Measurements from ENCODE around the gene FGGY. TPM values are rescaled to one million over a fixed set of nuclear protein-coding genes. Genes with fewer than 3 reads are reported as not detected.
A peak's percentile ranks its signal among the peaks of the same experiment; 100 is the strongest.
"Not testable (repeated sequence)": the region's sequence is repeated elsewhere in the genome, so short reads cannot be mapped to it uniquely, and the experiment has no call there.

The FGGY gene
- total RNA-seq, 2 experiments from 2014 or later: 11.9 to 13.6 TPM

DNA sequence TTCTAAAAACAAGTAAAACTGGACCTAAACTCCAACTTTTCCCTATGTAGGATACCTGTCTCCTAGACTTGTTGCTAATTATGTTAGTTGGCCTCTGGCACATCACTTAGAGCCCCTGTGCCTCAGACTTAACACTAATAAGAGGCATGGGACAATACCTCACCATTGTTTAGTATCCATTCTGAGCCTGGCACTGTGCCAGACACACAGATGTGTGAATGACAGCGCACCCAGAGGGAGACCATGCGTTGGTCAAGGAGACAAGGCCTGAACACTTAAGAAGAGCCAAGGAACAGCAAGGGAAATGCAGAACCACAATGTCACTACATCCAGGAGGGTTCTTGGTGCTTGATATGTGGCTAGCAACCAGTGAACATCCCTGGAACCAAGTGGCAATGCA, 189.1 kb downstream of the FGGY start:
- intact Hi-C loops (cut with micrococcal nuclease): no loop called here
- ATAC-seq (no peak), DNase-seq (no peak)
- ChIA-PET CTCF (no interaction called here), POLR2A (no interaction called here)
- H3K9me3 Mint-ChIP-seq: no peaks in the 10 kb centered on the region
- H3K4me1 Mint-ChIP-seq (ENCODE audit: low read depth): no peaks in the 10 kb centered on the region
- no peaks in the 10 kb centered on the region for H3K36me3 Mint-ChIP-seq (ENCODE audit: low read depth)
- TF ChIP-seq, protein P1, sequence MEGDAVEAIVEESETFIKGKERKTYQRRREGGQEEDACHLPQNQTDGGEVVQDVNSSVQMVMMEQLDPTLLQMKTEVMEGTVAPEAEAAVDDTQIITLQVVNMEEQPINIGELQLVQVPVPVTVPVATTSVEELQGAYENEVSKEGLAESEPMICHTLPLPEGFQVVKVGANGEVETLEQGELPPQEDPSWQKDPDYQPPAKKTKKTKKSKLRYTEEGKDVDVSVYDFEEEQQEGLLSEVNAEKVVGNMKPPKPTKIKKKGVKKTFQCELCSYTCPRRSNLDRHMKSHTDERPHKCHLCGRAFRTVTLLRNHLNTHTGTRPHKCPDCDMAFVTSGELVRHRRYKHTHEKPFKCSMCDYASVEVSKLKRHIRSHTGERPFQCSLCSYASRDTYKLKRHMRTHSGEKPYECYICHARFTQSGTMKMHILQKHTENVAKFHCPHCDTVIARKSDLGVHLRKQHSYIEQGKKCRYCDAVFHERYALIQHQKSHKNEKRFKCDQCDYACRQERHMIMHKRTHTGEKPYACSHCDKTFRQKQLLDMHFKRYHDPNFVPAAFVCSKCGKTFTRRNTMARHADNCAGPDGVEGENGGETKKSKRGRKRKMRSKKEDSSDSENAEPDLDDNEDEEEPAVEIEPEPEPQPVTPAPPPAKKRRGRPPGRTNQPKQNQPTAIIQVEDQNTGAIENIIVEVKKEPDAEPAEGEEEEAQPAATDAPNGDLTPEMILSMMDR (IDR thresholded peaks at IDR 0.05): no peak
- H3K4me3 Mint-ChIP-seq: no peak overlapping the region
- H3K27ac Mint-ChIP-seq: no peak overlapping the region
- no peaks in the 10 kb centered on the region for H3K27me3 Mint-ChIP-seq

DNA sequence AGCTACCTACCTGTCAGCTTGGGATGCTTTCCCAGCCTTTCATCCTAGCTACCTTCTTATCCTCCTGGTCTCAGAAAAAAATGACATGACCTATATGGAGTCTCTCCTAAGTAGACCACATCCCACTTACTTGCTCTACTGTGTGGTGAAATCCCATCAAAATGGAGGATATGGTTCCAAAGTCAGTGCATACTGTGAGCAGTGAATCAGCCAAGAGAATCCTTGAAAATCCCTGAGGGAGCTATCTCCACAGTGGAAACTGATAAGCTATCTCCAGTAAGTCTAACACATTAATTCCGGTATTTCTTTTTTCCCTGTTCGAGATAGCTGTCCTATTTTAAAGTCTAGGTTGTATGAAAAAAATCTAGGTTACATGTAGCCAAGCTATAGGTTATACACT, 189.7 kb downstream of the FGGY start:
- Mint-ChIP-seq H3K36me3 (ENCODE audit: low read depth) (no peaks in the 10 kb centered on the region), H3K27ac (no peak overlapping the region), H3K9me3 (no peaks in the 10 kb centered on the region), H3K27me3 (no peaks in the 10 kb centered on the region), H3K4me3 (no peak overlapping the region), H3K4me1 (ENCODE audit: low read depth) (no peaks in the 10 kb centered on the region)
- POLR2A ChIA-PET: no interaction called here
- DNase-seq (no peak), ATAC-seq (no peak)
- TF ChIP-seq, protein P1 (IDR thresholded peaks at IDR 0.05): no peak
- CTCF ChIA-PET: no interaction called here
- intact Hi-C loops (cut with micrococcal nuclease): no loop called here

DNA sequence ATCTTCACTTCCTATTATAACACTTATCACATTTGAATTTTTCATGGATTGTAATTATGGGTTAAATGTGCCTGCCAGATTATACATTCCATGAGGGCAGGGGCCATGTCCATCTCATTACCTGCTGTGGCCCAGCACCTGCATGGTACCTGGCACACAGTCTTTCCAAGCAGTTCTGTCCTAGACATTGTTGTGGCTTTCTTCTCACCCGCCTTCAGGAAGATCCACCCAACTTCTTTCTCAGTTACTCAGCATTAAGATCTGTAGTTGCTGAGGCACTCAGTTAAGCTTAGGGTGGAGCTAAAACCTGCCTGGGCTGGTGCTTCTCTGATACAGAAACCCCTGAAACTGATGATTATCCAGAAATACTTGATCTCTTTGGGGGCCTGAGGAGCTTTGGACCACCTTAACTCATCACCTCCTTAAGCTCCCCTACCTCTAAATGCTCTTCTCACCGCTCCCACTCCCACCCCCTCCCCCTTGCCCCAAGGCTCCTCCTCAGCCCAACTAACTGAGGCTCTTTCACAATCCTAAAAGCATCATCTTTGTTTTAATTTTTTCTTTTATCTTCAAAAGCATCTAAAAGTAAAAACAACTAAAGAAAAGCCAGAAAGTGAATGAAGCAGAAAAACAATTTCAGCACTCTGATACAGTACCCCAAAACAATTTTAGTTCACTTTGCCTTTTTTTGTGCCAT, 190.6 kb downstream of the FGGY start:
- Mint-ChIP-seq H3K27ac (no peak overlapping the region), H3K9me3 (no peaks in the 10 kb centered on the region), H3K36me3 (ENCODE audit: low read depth) (no peaks in the 10 kb centered on the region), H3K27me3 (no peaks in the 10 kb centered on the region), H3K4me1 (ENCODE audit: low read depth) (no peaks in the 10 kb centered on the region), H3K4me3 (no peak overlapping the region)
- intact Hi-C loops (cut with micrococcal nuclease): no loop called here
- ATAC-seq (no peak), DNase-seq (no peak)
- CTCF ChIA-PET: no interaction called here
- TF ChIP-seq, protein P1 (IDR thresholded peaks at IDR 0.05): no peak
- POLR2A ChIA-PET: no interaction called here

DNA sequence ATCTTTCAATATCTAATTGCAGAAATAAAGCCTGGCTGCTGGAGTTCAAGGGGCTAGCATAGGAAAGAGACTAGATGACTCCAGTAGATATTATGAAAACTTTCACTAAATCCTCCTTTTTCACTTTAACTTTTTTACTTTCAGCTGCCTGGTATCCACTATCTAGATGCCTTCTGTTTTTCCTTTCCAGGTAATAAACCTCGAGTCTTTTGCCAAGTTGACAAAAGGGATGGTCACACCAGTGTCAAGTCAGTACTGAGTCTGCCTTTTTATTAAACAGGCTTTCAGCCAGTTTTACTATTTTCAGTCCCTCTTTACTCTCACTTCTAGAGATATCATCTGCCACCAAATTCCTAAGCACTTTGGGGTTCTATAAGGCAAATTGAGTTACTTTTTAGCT, 195.6 kb downstream of the FGGY start:
- Mint-ChIP-seq H3K4me1 (ENCODE audit: low read depth) (peaks cover 2% of the 10 kb centered on the region), H3K27me3 (no peaks in the 10 kb centered on the region), H3K27ac (no peak overlapping the region), H3K4me3 (no peak overlapping the region), H3K36me3 (ENCODE audit: low read depth) (peaks cover 8% of the 10 kb centered on the region), H3K9me3 (no peaks in the 10 kb centered on the region)
- TF ChIP-seq, protein P1 (IDR thresholded peaks at IDR 0.05): no peak
- intact Hi-C loops (cut with micrococcal nuclease): no loop called here
- CTCF ChIA-PET: no interaction called here
- DNase-seq: no peak
- POLR2A ChIA-PET: no interaction called here
- ATAC-seq: no peak

DNA sequence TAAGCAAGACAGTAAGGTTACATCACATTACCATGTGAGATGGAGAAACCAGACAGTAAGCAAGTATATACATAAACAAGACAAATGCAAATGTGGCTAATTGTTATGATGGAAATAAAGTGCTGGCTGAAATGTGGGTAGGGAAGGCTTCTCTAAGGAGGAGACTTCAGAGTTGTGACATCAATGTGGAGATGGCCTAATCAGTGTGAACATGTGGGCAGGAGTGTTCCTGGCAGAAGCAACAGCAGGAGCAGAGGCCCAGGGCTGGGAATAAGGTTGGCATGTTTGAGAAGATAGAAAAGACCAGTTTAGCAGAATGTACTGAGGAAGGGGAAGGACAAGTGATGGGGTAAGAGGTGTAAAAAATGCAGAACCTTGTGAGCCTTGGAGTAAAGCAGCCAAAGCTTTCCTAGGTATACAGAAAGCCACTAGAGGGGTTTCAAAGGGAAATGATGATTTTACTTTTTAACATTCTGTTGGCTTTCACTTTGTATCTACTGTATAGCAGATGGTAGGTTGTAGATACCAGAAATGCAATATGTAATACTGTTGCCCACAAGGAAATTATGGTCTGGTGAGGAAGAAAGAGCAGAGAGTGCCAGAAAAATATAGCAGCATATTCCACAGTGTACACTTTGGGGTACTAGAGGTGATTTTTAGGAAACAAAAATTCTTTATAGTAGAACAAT, 197.4 kb downstream of the FGGY start:
- Mint-ChIP-seq H3K27ac (no peak overlapping the region), H3K27me3 (no peaks in the 10 kb centered on the region), H3K9me3 (no peaks in the 10 kb centered on the region), H3K4me3 (no peak overlapping the region), H3K4me1 (ENCODE audit: low read depth) (peaks cover 2% of the 10 kb centered on the region), H3K36me3 (ENCODE audit: low read depth) (peaks cover 8% of the 10 kb centered on the region)
- ChIA-PET POLR2A (no interaction called here), CTCF (no interaction called here)
- intact Hi-C loops (cut with micrococcal nuclease): no loop called here
- TF ChIP-seq, protein P1 (IDR thresholded peaks at IDR 0.05): no peak
- no peak for DNase-seq
- ATAC-seq: peak; percentile 7

DNA sequence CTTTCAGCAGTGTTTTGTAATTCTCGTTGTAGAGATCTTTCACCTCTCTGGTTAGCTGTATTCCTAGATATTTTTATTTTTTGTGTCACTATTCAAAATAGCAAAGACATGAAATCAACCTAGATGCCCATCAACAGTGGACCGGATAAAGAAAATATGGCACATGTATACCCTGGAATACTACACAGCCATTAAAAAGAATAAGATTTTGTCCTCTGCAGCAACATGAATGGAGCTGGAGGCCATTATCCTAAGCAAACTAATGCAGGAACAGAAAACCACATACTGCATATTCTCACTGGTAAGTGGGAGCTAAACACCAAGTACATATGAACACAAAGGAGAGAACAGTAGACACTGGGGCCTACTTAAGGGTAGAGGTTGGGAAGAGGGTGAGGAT, 199.3 kb downstream of the FGGY start:
- intact Hi-C loops (cut with micrococcal nuclease); DNase-seq; H3K9me3 Mint-ChIP-seq; H3K4me1 Mint-ChIP-seq (ENCODE audit: low read depth); ATAC-seq; H3K4me3 Mint-ChIP-seq; POLR2A ChIA-PET; H3K27me3 Mint-ChIP-seq; H3K36me3 Mint-ChIP-seq (ENCODE audit: low read depth); H3K27ac Mint-ChIP-seq; CTCF ChIA-PET: not testable (repeated sequence)
